Measurements from ENCODE around the gene MUC15.

MUC15 gene

DNA sequence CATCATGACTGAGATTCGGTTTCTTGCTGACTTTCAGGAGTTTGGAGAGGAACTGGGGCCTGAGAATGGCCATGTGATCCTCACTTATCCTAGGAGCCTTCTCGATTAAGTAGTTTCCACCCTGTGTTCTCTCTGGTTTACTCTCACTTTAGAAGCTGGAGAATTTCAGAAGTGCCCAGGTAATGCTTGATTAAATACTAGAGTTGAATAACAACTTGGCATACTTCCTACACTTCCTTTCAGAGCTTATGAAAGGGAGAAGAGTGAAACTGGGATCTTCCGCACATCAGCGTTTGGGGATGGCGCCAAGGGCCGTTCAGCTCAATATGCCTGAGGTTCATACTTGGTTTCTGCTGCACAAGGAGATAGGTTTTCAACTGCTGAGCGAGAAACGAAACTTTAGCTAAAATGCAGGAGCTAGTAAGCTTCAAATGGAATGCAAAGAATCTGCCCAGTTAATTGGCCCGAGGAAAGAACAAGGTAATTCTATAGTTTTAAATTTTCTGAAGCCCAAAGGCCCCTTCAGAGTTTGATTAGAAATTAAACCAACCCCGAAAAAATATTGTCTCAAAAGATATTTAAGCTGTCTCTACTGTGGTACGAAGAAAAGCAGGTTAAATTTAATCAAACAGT lies 823 bp upstream of the MUC15 start:
- ATAC-seq = no peak
- TF ChIP-seq SNAI2 (CRISPR knock-in tag; IDR thresholded peaks at IDR 0.05) (no peak), GLIS3 (CRISPR knock-in tag; IDR thresholded peaks at IDR 0.05) (no peak), ZNF70 (CRISPR knock-in tag; IDR thresholded peaks at IDR 0.05) (no peak), ZFP3 (CRISPR knock-in tag; IDR thresholded peaks at IDR 0.05) (no peak), ISL1 (CRISPR knock-in tag; IDR thresholded peaks at IDR 0.05) (no peak), CSDC2 (CRISPR knock-in tag; IDR thresholded peaks at IDR 0.05) (no peak), OSR1 (CRISPR knock-in tag; IDR thresholded peaks at IDR 0.05) (no peak), PPARA (CRISPR knock-in tag; IDR thresholded peaks at IDR 0.05; ENCODE audit: borderline replicate concordance) (no peak), PATZ1 (CRISPR knock-in tag; IDR thresholded peaks at IDR 0.05; ENCODE audit: borderline replicate concordance) (no peak), ZNF8 (CRISPR knock-in tag; IDR thresholded peaks at IDR 0.05) (no peak), ESRRG (CRISPR knock-in tag; IDR thresholded peaks at IDR 0.05) (no peak), ARNTL (CRISPR knock-in tag; IDR thresholded peaks at IDR 0.05; ENCODE audit: borderline replicate concordance, low read depth) (no peak), ZNF565 (CRISPR knock-in tag; conservative IDR thresholded peaks at IDR 0.05; ENCODE audit: low read depth) (no peak), ZC3H10 (CRISPR knock-in tag; IDR thresholded peaks at IDR 0.05) (no peak)
- TF ChIP-seq, protein P1, sequence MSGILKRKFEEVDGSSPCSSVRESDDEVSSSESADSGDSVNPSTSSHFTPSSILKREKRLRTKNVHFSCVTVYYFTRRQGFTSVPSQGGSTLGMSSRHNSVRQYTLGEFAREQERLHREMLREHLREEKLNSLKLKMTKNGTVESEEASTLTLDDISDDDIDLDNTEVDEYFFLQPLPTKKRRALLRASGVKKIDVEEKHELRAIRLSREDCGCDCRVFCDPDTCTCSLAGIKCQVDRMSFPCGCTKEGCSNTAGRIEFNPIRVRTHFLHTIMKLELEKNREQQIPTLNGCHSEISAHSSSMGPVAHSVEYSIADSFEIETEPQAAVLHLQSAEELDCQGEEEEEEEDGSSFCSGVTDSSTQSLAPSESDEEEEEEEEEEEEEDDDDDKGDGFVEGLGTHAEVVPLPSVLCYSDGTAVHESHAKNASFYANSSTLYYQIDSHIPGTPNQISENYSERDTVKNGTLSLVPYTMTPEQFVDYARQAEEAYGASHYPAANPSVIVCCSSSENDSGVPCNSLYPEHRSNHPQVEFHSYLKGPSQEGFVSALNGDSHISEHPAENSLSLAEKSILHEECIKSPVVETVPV (CRISPR knock-in tag; IDR thresholded peaks at IDR 0.05) = no peak
- TF ChIP-seq, protein P2, sequence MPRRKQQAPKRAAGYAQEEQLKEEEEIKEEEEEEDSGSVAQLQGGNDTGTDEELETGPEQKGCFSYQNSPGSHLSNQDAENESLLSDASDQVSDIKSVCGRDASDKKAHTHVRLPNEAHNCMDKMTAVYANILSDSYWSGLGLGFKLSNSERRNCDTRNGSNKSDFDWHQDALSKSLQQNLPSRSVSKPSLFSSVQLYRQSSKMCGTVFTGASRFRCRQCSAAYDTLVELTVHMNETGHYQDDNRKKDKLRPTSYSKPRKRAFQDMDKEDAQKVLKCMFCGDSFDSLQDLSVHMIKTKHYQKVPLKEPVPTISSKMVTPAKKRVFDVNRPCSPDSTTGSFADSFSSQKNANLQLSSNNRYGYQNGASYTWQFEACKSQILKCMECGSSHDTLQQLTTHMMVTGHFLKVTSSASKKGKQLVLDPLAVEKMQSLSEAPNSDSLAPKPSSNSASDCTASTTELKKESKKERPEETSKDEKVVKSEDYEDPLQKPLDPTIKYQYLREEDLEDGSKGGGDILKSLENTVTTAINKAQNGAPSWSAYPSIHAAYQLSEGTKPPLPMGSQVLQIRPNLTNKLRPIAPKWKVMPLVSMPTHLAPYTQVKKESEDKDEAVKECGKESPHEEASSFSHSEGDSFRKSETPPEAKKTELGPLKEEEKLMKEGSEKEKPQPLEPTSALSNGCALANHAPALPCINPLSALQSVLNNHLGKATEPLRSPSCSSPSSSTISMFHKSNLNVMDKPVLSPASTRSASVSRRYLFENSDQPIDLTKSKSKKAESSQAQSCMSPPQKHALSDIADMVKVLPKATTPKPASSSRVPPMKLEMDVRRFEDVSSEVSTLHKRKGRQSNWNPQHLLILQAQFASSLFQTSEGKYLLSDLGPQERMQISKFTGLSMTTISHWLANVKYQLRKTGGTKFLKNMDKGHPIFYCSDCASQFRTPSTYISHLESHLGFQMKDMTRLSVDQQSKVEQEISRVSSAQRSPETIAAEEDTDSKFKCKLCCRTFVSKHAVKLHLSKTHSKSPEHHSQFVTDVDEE (CRISPR knock-in tag; IDR thresholded peaks at IDR 0.05) = no peak
- TF ChIP-seq, protein P3, sequence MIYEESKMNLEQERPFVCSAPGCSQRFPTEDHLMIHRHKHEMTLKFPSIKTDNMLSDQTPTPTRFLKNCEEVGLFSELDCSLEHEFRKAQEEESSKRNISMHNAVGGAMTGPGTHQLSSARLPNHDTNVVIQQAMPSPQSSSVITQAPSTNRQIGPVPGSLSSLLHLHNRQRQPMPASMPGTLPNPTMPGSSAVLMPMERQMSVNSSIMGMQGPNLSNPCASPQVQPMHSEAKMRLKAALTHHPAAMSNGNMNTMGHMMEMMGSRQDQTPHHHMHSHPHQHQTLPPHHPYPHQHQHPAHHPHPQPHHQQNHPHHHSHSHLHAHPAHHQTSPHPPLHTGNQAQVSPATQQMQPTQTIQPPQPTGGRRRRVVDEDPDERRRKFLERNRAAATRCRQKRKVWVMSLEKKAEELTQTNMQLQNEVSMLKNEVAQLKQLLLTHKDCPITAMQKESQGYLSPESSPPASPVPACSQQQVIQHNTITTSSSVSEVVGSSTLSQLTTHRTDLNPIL (CRISPR knock-in tag; IDR thresholded peaks at IDR 0.05; ENCODE audit: low read depth) = no peak

DNA sequence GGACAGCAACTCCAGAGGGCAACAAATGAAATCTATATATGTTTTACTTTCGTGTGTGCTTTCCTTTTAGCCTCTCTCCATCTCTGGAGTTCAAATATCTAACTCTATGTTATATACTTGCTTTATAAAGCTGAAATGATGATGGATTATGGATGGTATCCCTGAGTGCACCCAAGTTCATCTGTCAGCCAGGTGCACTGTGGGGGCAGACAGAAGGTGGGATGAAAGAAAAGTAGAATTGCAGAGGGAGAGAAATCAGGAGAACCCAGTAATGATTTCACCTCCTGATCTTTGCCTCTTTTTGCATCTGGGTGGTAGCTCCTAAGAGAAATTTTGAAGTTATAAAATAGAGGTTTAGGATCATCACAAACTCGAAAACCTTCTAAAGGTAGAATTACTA lies 2.4 kb downstream of the MUC15 start:
- TF ChIP-seq, protein P3 (CRISPR knock-in tag; IDR thresholded peaks at IDR 0.05; ENCODE audit: low read depth) = no peak
- TF ChIP-seq ZC3H10 (CRISPR knock-in tag; IDR thresholded peaks at IDR 0.05) = no peak
- TF ChIP-seq ZNF8 (CRISPR knock-in tag; IDR thresholded peaks at IDR 0.05) = no peak
- TF ChIP-seq, protein P1 (CRISPR knock-in tag; IDR thresholded peaks at IDR 0.05) = no peak
- TF ChIP-seq CSDC2 (CRISPR knock-in tag; IDR thresholded peaks at IDR 0.05) = no peak
- TF ChIP-seq GLIS3 (CRISPR knock-in tag; IDR thresholded peaks at IDR 0.05) = no peak
- no peak for TF ChIP-seq PATZ1 (CRISPR knock-in tag; IDR thresholded peaks at IDR 0.05; ENCODE audit: borderline replicate concordance)
- TF ChIP-seq BACH2 (CRISPR knock-in tag; IDR thresholded peaks at IDR 0.05; ENCODE audit: borderline replicate concordance) = no peak
- TF ChIP-seq, protein P2 (CRISPR knock-in tag; IDR thresholded peaks at IDR 0.05) = no peak
- no peak for TF ChIP-seq RARB (CRISPR knock-in tag; IDR thresholded peaks at IDR 0.05)
- no peak for TF ChIP-seq ZFP30 (CRISPR knock-in tag; IDR thresholded peaks at IDR 0.05)
- TF ChIP-seq ESRRG (CRISPR knock-in tag; IDR thresholded peaks at IDR 0.05) = no peak
- TF ChIP-seq ZNF565 (CRISPR knock-in tag; conservative IDR thresholded peaks at IDR 0.05; ENCODE audit: low read depth) = no peak
- TF ChIP-seq PPARA (CRISPR knock-in tag; IDR thresholded peaks at IDR 0.05; ENCODE audit: borderline replicate concordance) = no peak
- TF ChIP-seq OSR1 (CRISPR knock-in tag; IDR thresholded peaks at IDR 0.05) = no peak
- no peak for TF ChIP-seq ARNTL (CRISPR knock-in tag; IDR thresholded peaks at IDR 0.05; ENCODE audit: borderline replicate concordance, low read depth)
- no peak for TF ChIP-seq TOX (CRISPR knock-in tag; IDR thresholded peaks at IDR 0.05; ENCODE audit: borderline replicate concordance)
- TF ChIP-seq ZFP3 (CRISPR knock-in tag; IDR thresholded peaks at IDR 0.05) = no peak
- no peak for TF ChIP-seq ISL1 (CRISPR knock-in tag; IDR thresholded peaks at IDR 0.05)
- ATAC-seq = no peak

Data from SK-N-SH treated with all-trans-retinoic acid at 6 μM for 48 hours (cell line).